ENCODE measurements around the gene NSUN6.

Gene NSUN6

DNA sequence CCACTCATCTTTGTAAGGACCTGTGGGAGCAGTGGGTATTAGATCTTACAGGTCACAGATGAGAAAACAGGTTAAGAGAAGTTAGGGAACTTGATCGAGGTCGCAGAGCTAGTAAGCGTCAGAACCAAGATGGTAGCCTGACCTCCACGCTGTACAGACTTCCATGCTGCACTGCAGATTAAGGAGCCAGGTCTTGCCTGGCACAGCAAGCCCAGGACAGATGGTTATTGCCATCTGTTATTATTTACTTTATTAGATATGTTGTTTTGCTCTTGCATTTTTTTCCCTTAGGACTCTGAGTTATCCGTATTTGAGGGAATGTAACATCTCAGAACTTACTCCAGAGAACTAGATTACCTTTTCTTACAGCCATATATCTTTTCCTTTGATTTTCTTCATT lies 147.2 kb downstream of the NSUN6 start:
- no peaks in the 10 kb centered on the region for H3K4me1 ChIP-seq (ENCODE audit: control insufficient read depth, insufficient read depth, low read length)
- H3K4me3 ChIP-seq (ENCODE audit: low read length): no peak overlapping the region
- H3K27me3 ChIP-seq (ENCODE audit: control insufficient read depth, insufficient read depth, low read length): no peaks in the 10 kb centered on the region
- H3K36me3 ChIP-seq (ENCODE audit: control insufficient read depth, insufficient read depth, low read length): no peaks in the 10 kb centered on the region
- H3K9me3 ChIP-seq (ENCODE audit: control insufficient read depth, low read length): no peaks in the 10 kb centered on the region
- H3K9ac ChIP-seq (ENCODE audit: low read length): no peak overlapping the region

DNA sequence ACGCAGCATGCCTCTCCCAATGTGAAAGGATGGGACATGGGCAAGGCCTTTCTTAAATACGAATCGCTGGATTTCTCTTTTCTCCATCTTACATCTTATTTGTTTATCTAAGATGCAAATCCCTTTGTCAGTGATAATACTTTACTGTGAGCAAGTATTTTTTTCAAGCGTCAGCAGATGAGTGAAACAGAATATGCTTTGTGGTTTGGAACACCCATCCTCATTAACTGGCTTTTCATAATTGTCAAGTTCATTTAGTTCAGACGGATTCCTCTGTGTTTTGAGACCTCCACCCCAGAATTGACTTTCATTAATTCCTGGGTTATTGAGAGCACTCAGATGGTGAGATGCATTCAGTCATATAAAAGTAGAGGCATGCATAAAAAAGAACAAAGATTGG lies 149.8 kb downstream of the NSUN6 start:
- H3K4me3 ChIP-seq (ENCODE audit: low read length): no peak overlapping the region
- H3K4me1 ChIP-seq (ENCODE audit: control insufficient read depth, insufficient read depth, low read length): no peaks in the 10 kb centered on the region
- no peaks in the 10 kb centered on the region for H3K9me3 ChIP-seq (ENCODE audit: control insufficient read depth, low read length)
- H3K9ac ChIP-seq (ENCODE audit: low read length): no peak overlapping the region
- H3K36me3 ChIP-seq (ENCODE audit: control insufficient read depth, insufficient read depth, low read length): no peaks in the 10 kb centered on the region
- H3K27me3 ChIP-seq (ENCODE audit: control insufficient read depth, insufficient read depth, low read length): no peaks in the 10 kb centered on the region

DNA sequence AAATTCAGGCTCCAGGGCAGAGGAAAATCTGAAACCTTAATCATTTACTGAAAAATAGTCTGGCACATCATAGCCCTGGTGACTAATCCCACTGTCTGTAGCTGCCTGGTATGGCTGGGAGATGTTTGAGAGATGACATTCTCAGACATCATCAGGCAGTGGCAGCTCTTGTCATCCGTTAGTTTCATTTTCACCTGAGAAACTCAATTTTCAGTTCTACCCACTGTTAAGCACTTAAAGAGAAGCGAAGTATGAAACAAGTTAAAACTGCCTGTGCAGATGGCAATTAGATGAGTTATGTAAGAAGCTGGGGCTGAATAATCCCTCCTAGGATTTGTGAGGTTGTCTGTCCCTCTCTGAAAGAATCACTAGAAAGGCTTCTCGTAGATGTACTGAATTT lies 150.2 kb downstream of the NSUN6 start:
- no peaks in the 10 kb centered on the region for H3K27me3 ChIP-seq (ENCODE audit: control insufficient read depth, insufficient read depth, low read length)

DNA sequence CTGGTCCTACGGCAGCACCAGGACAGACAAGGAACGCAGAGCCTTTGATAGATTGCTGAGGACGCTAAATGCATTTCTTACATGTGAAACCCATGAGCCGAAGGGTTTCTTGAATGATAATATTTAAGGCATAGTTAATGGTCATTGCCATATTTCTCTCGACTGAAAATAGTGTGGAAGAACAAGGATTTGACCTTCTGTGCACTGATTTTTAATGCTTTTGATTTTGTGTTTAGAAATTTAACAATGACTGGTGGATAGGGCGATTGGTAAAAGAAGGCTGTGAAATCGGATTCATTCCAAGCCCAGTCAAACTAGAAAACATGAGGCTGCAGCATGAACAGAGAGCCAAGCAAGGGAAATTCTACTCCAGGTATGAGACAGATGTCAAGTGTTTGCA lies 150.8 kb downstream of the NSUN6 start:
- Histone ChIP-seq H3K9ac (ENCODE audit: low read length) (no peak overlapping the region), H3K36me3 (ENCODE audit: control insufficient read depth, insufficient read depth, low read length) (no peaks in the 10 kb centered on the region), H3K4me1 (ENCODE audit: control insufficient read depth, insufficient read depth, low read length) (no peaks in the 10 kb centered on the region), H3K4me3 (ENCODE audit: low read length) (no peak overlapping the region), H3K27me3 (ENCODE audit: control insufficient read depth, insufficient read depth, low read length) (no peaks in the 10 kb centered on the region), H3K9me3 (ENCODE audit: control insufficient read depth, low read length) (no peaks in the 10 kb centered on the region)

More for the DNA sequence above, 150.2 kb downstream of the NSUN6 start:
- no peaks in the 10 kb centered on the region for H3K9me3 ChIP-seq (ENCODE audit: control insufficient read depth, low read length)
- H3K4me3 ChIP-seq (ENCODE audit: low read length): no peak overlapping the region
- H3K36me3 ChIP-seq (ENCODE audit: control insufficient read depth, insufficient read depth, low read length): no peaks in the 10 kb centered on the region
- H3K4me1 ChIP-seq (ENCODE audit: control insufficient read depth, insufficient read depth, low read length): no peaks in the 10 kb centered on the region
- no peak overlapping the region for H3K9ac ChIP-seq (ENCODE audit: low read length)

DNA sequence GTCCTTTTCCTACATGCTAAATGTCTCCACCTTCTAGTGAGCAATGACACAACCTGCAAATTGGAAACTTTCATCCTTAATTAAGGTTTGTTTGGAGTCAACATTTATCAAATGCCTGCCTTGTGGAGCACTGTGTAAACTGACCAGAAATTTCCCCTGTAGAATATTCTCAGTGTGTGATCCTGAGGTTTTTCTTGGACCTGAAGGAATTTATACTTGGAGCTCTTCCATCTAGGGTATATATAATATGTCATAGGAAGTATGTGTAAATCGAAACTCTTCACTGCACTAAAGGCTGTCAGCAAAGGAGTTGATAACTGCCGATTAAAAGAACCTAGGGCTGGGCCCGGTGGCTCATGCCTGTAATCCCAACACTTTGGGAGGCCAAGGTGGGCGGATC lies 152.4 kb downstream of the NSUN6 start:
- Histone ChIP-seq H3K4me1 (ENCODE audit: control insufficient read depth, insufficient read depth, low read length) (no peaks in the 10 kb centered on the region), H3K36me3 (ENCODE audit: control insufficient read depth, insufficient read depth, low read length) (no peaks in the 10 kb centered on the region), H3K4me3 (ENCODE audit: low read length) (no peak overlapping the region), H3K9ac (ENCODE audit: low read length) (no peak overlapping the region), H3K27me3 (ENCODE audit: control insufficient read depth, insufficient read depth, low read length) (no peaks in the 10 kb centered on the region), H3K9me3 (ENCODE audit: control insufficient read depth, low read length) (no peaks in the 10 kb centered on the region)

DNA sequence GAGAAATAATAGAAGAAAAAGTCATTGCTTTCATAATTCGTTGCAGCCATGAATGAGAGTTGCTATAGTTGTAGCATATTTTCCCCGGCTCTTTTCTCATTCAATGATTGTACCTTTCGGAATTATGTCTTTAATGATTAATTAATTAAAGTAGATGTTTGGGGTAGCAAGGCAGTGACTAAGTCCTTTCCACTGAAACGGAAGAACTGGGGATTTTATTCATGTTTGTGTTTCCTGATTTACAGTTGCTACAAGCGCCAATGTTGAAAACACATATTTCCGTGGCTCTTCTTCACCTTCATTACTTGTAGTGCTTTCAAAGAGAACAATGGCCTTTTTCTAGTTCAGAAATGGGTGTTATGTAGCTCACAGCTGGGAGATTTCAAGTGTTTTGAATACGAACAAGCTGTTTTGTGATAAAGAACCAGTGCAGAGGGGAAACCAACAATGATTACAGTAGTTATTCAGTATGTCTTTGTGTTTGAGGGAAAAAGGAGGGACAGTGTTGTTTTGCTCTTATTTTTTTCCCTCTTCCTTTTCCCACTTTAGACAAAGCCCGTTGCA lies 153.5 kb downstream of the NSUN6 start:
- no peak overlapping the region for H3K9ac ChIP-seq (ENCODE audit: low read length)
- no peak overlapping the region for H3K4me3 ChIP-seq (ENCODE audit: low read length)
- H3K9me3 ChIP-seq (ENCODE audit: control insufficient read depth, low read length): no peaks in the 10 kb centered on the region
- no peaks in the 10 kb centered on the region for H3K27me3 ChIP-seq (ENCODE audit: control insufficient read depth, insufficient read depth, low read length)
- H3K4me1 ChIP-seq (ENCODE audit: control insufficient read depth, insufficient read depth, low read length): no peaks in the 10 kb centered on the region
- H3K36me3 ChIP-seq (ENCODE audit: control insufficient read depth, insufficient read depth, low read length): no peaks in the 10 kb centered on the region
